HFFc6 (cell line): ENCODE measurements around the gene NME4. TPM values are rescaled to one million over a fixed set of nuclear protein-coding genes. Genes with fewer than 3 reads are reported as not detected.
A peak's percentile ranks its signal among the peaks of the same experiment; 100 is the strongest.

Source experiments
- DNase-seq: peaks from one replicate; pipeline ENCODE4 v3.0.0-alpha.2; 2018
- H3K27ac Mint-ChIP-seq: 2 replicates; pipeline ENCODE4 v1.8.0; 2020; ENCODE audit warnings: mild to moderate bottlenecking, mixed read lengths
- H3K27me3 Mint-ChIP-seq: 2 replicates; pipeline ENCODE4 v1.8.0; 2021; ENCODE audit warnings: mild to moderate bottlenecking, moderate library complexity, mixed read lengths; ENCODE audit not compliant: insufficient read depth
- H3K36me3 Mint-ChIP-seq: 2 replicates; pipeline ENCODE4 v1.8.0; 2021; ENCODE audit warnings: low read depth, mixed read lengths
- H3K4me1 Mint-ChIP-seq: 2 replicates; pipeline ENCODE4 v1.8.0; 2020; ENCODE audit warnings: low read depth, mixed read lengths
- H3K4me3 Mint-ChIP-seq: 2 replicates; pipeline ENCODE4 v1.8.0; 2020; ENCODE audit warnings: mild to moderate bottlenecking, moderate library complexity, mixed read lengths
- H3K9me3 Mint-ChIP-seq: 2 replicates; pipeline ENCODE4 v1.8.0; 2020; ENCODE audit warnings: mild to moderate bottlenecking, mixed read lengths
- CTCF ChIP-seq: fragments of 200-600 bp; sonication (generic); IDR thresholded peaks from 2 replicates; pipeline ENCODE4 v1.5.0; 2021; ENCODE audit warnings: antibody characterized with exemption, mild to moderate bottlenecking
- total RNA-seq, 6 experiments: library from RNA; stranded (reverse); fragmentation: NEBNext Ultra II Directional; extraction: Animal tissue kit (Norgen Biotek cat#: 25700); gene quantifications; 2 replicates in 1 of 6; 3 replicates in 5 of 6; pipeline ENCODE4 v1.2.3, GENCODE V29; 2021

Gene NME4
- total RNA-seq, 6 experiments from 2014 or later: 153 to 276 (median 158) TPM

GRCh38 chr16:368388-369158, 28.4 kb upstream of the NME4 start:
- Mint-ChIP-seq H3K4me3 (no peak overlapping the region), H3K4me1 (peaks cover 14% of the 10 kb centered on the region), H3K9me3 (no peaks in the 10 kb centered on the region), H3K27ac (no peak overlapping the region), H3K27me3 (peaks cover 4% of the 10 kb centered on the region), H3K36me3 (0 out of 2 replicates have a peak, but pooled peaks cover 7% of the 10 kb centered on the region)
- no peak for DNase-seq
- TF ChIP-seq CTCF: no peak

DNA sequence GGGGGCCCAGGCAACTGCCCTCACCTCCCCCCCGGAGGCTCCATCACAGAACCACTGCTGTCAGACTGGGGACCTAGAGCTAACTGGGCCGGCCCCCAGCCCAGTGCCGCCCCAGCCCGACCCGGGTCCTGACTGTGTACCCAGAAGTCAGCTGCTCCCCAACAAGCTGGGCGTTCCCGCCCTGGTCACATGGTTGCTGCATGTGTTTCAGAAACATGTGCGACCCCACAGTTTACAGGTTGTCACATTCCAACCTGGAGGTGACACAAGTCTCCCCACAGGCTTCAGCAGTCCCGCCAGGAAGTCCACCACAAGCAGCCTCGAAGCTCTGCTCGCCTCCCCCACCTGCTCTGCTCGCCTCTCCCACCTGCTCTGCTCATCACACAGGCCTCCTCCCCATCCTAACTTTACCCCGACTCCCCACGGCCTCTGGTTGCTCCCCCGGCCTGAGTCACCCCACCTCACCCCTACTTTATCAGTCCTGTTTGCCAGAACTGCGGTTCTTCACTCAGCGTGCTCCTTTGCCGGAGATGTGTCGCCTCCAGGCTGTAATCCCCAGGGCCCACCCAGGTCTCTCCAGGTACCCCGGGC, 27.6 kb upstream of the NME4 start:
- Mint-ChIP-seq H3K27me3 (peaks cover 3% of the 10 kb centered on the region), H3K9me3 (no peaks in the 10 kb centered on the region), H3K36me3 (0 out of 2 replicates have a peak, but pooled peaks cover 7% of the 10 kb centered on the region), H3K4me3 (peak overlapping the region; percentile 84), H3K27ac (no peak overlapping the region), H3K4me1 (peaks cover 14% of the 10 kb centered on the region)
- TF ChIP-seq CTCF: no peak
- no peak for DNase-seq

DNA sequence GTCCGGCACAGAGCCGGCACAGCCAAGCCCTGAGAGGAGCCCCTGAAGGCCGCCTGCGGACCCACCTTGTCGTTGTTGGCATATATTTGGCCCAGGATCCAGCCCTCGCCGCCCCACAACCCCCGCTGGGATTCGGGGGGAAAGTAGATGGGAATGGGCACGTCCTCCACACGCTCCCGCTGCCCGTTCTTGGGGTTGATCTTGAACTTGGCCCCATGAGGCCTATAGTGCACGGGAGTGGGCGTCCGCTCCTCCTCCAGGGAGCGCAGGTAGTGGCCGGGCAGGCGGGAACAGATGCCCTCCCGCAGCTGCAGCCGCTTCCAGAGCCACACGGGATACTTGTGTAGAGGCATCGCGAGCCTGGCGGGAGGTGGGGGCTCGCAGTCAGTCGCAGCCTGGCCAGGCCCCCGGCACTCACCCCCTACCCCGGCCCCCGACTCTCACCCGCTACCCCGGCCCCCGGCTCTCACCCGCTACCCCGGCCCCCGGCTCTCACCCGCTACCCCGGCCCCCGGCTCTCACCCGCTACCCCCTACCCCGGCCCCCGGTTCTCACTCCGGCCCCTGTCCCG, 27.0 kb upstream of the NME4 start:
- Mint-ChIP-seq H3K27ac (peak overlapping the region; percentile 57; the same call in 1 of the 2 replicates), H3K4me1 (peaks cover 14% of the 10 kb centered on the region), H3K9me3 (no peaks in the 10 kb centered on the region), H3K27me3 (peaks cover 3% of the 10 kb centered on the region), H3K36me3 (0 out of 2 replicates have a peak, but pooled peaks cover 7% of the 10 kb centered on the region), H3K4me3 (peak overlapping the region; percentile 86)
- no peak for TF ChIP-seq CTCF
- DNase-seq: no peak

DNA sequence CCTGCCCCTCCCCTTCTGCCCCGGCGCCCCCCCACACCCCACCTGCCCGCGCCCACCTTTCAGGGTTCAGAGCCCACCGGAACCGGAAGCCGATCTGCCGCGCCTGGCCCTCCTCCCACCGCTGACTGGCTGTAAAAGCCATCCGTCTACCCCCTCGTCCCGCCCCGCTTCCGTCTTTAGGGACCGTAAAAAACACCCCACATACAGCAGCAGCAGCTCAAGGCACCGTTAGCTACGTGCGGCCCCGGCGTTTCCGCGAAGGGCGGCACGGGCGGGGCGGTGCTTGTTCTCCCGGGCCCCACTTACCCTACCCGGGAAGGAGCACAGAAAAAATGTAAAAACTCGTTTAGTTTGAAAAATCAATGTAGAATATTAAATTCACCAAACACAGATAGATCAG, 26.6 kb upstream of the NME4 start, which contains the start of gene MRPL28:
TSS of gene MRPL28 (minus strand) at position 96 of the 400 bp plus-strand sequence. CDS start 320 bp downstream, outside the sequence.
- Mint-ChIP-seq H3K27ac (peak within 1 kb of the TSS; percentile 57), H3K4me1 (peaks cover 14% of the 10 kb centered on the region), H3K36me3 (0 out of 2 replicates have a peak, but pooled peaks cover 7% of the 10 kb centered on the region), H3K27me3 (peaks cover 3% of the 10 kb centered on the region), H3K9me3 (no peaks in the 10 kb centered on the region), H3K4me3 (peak within 1 kb of the TSS; percentile 86)
- peak; percentile 89 for DNase-seq
- no peak for TF ChIP-seq CTCF

DNA sequence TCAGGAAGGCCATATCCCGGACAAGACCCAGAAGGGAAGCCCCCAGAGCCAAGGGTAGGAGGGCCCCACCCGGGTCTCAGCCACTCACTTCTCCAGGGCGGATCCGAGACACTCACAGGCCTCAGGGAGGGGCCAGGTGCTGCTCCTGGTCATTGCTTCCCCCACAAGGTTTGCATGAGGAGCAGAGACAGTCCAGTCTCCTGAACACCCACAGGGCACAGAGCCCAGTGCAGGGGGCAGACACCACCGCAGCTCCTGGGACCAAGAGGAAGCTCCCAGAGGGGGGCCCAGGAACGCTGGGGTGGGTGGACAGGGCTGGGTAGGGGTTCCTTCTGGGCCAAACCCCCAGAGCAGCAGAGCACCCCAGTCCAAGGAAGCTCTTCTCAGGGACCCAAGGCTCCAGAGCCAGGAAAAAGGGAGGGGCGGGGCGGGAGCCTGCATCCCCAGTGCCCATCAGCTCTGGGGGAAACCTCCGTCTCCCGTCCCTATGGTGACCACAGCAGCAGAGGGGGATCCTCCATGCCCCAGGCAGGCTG, 26.0 kb upstream of the NME4 start:
- Mint-ChIP-seq H3K4me1 (peaks cover 14% of the 10 kb centered on the region), H3K27ac (peak overlapping the region; percentile 57), H3K9me3 (no peaks in the 10 kb centered on the region), H3K27me3 (peaks cover 3% of the 10 kb centered on the region; the same call in 1 of the 2 replicates), H3K36me3 (0 out of 2 replicates have a peak, but pooled peaks cover 7% of the 10 kb centered on the region), H3K4me3 (peak overlapping the region; percentile 86)
- TF ChIP-seq CTCF: no peak
- DNase-seq: no peak
